Immature natural killer cell (primary cell): Measurements from ENCODE around the gene SYNPR. TPM values are rescaled to one million over a fixed set of nuclear protein-coding genes. Genes with fewer than 3 reads are reported as not detected.

Experiments used
- DNase-seq, 3 donors: peaks; one replicate each; pipeline ENCODE4 v3.0.0; 2022; ENCODE audit warnings: mixed read lengths in 1 of 3
- H3K27ac Mint-ChIP-seq, 6 donors: one replicate each; pipeline ENCODE4 v1.8.0; 2020; ENCODE audit warnings: mixed read lengths in 6 of 6, mild to moderate bottlenecking in 5 of 6, inconsistent platforms in 4 of 6, moderate library complexity in 3 of 6
- H3K27me3 Mint-ChIP-seq, 3 donors: one replicate each; pipeline ENCODE4 v1.8.0; 2020 to 2021; ENCODE audit warnings: low read depth in 3 of 3, mild to moderate bottlenecking in 3 of 3, mixed read lengths in 3 of 3, moderate library complexity in 3 of 3, inconsistent platforms in 1 of 3
- H3K36me3 Mint-ChIP-seq, 3 donors: one replicate each; pipeline ENCODE4 v1.8.0; 2020; ENCODE audit warnings: mixed read lengths in 3 of 3, inconsistent platforms in 2 of 3, mild to moderate bottlenecking in 2 of 3
- H3K4me1 Mint-ChIP-seq, 2 donors: one replicate each; pipeline ENCODE4 v1.8.0; 2020; ENCODE audit warnings: inconsistent platforms in 2 of 2, mild to moderate bottlenecking in 2 of 2, mixed read lengths in 2 of 2, moderate library complexity in 1 of 2
- H3K4me3 Mint-ChIP-seq, 5 donors: one replicate each; pipeline ENCODE4 v1.8.0; 2020; ENCODE audit warnings: mild to moderate bottlenecking in 5 of 5, mixed read lengths in 5 of 5, inconsistent platforms in 3 of 5, moderate library complexity in 3 of 5
- H3K9me3 Mint-ChIP-seq, 6 donors: one replicate each; pipeline ENCODE4 v1.8.0; 2020; ENCODE audit warnings: mild to moderate bottlenecking in 6 of 6, mixed read lengths in 6 of 6, inconsistent platforms in 4 of 6, moderate library complexity in 3 of 6
- polyA plus RNA-seq, 3 donors: library from polyadenylated mRNA; unstranded; fragments of 300-500 nt; fragmentation: Illumina TruSeq; gene quantifications; one replicate each; pipeline ENCODE4 v1.2.3, GENCODE V29; 2021

SYNPR gene
- polyA plus RNA-seq, 3 donors from 2014 or later: not detected

DNA sequence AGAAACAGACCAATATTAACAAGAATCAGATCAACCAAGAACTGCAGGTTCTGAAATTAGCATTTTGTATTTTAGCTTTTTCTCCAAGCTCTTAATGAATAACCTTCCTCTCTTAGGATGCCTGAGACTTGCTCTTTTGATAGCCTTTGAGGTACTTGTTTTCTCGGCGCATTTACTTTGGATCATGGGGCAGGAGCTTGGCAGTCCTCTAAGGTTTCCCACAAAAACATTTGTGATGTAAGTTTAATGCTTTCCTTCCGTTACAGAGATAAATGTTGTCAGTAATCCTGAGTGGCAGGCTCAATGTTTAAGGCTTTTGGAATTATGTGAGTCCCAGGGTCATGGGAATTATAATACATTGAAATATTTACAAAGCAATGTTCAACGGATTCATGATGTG is 236.6 kb downstream of the SYNPR start:
- no peak overlapping the region for H3K27ac Mint-ChIP-seq
- no peaks in the 10 kb centered on the region for H3K27me3 Mint-ChIP-seq
- no peaks in the 10 kb centered on the region for H3K4me1 Mint-ChIP-seq
- H3K4me3 Mint-ChIP-seq: no peak overlapping the region
- H3K36me3 Mint-ChIP-seq: no peaks in the 10 kb centered on the region
- DNase-seq: no peak
- peaks cover 0 to 2% (median 2%) of the 10 kb centered on the region in 6 donors for H3K9me3 Mint-ChIP-seq

DNA sequence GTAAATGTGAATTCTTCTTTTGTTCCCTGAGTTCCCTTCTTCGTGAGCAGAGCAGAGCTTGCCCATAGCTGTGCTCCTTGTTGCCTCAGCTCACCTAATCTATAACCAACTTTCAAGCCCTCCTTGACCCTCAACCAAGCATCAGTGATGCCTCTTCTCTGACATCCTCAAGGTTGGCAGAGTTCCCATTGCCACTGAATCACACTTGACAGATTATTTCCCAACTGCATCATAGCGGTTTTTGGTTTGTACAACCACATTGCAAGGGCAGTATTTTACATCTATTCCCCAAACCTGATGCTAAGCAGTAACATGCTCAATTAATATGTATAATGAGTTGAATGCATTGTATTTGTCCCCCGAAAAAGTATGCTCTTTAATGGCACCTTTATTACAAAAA is 241.3 kb downstream of the SYNPR start:
- no peak overlapping the region for H3K4me3 Mint-ChIP-seq
- H3K4me1 Mint-ChIP-seq: no peaks in the 10 kb centered on the region
- H3K27ac Mint-ChIP-seq: no peak overlapping the region
- no peak for DNase-seq
- peaks cover 0 to 4% (median 1%) of the 10 kb centered on the region in 6 donors for H3K9me3 Mint-ChIP-seq
- no peaks in the 10 kb centered on the region for H3K36me3 Mint-ChIP-seq
- H3K27me3 Mint-ChIP-seq: peaks cover 0 to 2% (median 2%) of the 10 kb centered on the region in 3 donors

DNA sequence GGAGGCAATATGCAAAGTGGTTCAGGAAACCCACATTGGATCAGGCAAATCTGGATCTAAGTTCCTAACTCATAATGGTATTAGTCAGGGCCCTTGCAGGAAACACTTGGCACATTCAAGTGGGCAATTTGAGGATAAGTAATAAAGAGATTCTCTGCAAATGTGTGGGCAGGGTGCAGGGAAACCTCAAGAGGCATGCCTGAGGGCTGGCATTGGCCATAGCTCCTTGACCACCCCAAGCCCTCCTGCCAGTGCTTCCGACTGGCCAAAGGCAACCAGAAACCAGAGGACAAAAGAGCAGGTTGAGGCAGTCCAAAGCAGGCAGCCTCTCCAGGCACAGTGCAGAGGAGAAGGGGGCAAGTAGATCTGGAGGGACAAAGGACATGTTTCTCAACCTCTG is 243.5 kb downstream of the SYNPR start:
- Mint-ChIP-seq H3K27ac (no peak overlapping the region), H3K36me3 (no peaks in the 10 kb centered on the region), H3K27me3 (peaks cover 0 to 2% (median 2%) of the 10 kb centered on the region in 3 donors), H3K4me1 (no peaks in the 10 kb centered on the region), H3K9me3 (peaks cover 0 to 7% (median 1%) of the 10 kb centered on the region in 6 donors), H3K4me3 (no peak overlapping the region)
- DNase-seq: no peak

DNA sequence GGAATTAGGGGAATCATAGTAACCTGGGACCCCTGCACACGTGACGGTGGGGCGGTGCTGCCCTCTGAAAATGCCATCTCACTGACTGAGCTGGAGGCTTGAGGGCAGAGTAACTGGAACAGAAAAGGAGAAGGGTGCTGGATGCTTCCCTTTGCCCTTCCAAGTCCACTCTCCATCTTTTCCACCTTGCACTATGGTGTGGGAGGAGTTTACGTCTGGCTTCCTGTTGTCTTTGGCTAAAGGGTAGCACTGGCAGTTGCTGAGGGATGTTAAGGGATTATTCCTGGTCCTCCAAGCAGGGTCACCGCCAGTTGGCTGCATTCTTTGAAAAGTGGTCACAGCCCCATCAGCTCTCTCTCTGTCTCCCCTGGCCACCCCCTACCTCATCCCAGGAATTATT is 245.0 kb downstream of the SYNPR start:
- Mint-ChIP-seq H3K4me1 (no peaks in the 10 kb centered on the region), H3K9me3 (peaks cover 0 to 4% (median 1%) of the 10 kb centered on the region in 6 donors)

GRCh38 chr3:63528325-63529000 is 250.4 kb downstream of the SYNPR start:
- Mint-ChIP-seq H3K27me3 (no peaks in the 10 kb centered on the region), H3K27ac (no peak overlapping the region), H3K9me3 (peaks cover 0 to 8% (median 0%) of the 10 kb centered on the region in 6 donors), H3K4me3 (no peak overlapping the region), H3K36me3 (no peaks in the 10 kb centered on the region), H3K4me1 (no peaks in the 10 kb centered on the region)
- no peak for DNase-seq

More for the DNA sequence above, 245.0 kb downstream of the SYNPR start:
- peaks cover 0 to 2% (median 2%) of the 10 kb centered on the region in 3 donors for H3K27me3 Mint-ChIP-seq
- no peak overlapping the region for H3K4me3 Mint-ChIP-seq
- DNase-seq: no peak
- no peak overlapping the region for H3K27ac Mint-ChIP-seq
- H3K36me3 Mint-ChIP-seq: no peaks in the 10 kb centered on the region

- DNase-seq: no peak
- H3K27ac Mint-ChIP-seq: no peak overlapping the region
- no peaks in the 10 kb centered on the region for H3K4me1 Mint-ChIP-seq
- H3K36me3 Mint-ChIP-seq: no peaks in the 10 kb centered on the region
- peaks cover 0 to 2% (median 0%) of the 10 kb centered on the region in 3 donors for H3K27me3 Mint-ChIP-seq
- H3K9me3 Mint-ChIP-seq: peaks cover 0 to 8% (median 0%) of the 10 kb centered on the region in 6 donors
- no peak overlapping the region for H3K4me3 Mint-ChIP-seq
These were observed 254.4 kb downstream of the SYNPR start for GRCh38 chr3:63532521-63532920.

GRCh38 chr3:63538919-63539318 is 260.8 kb downstream of the SYNPR start:
- Mint-ChIP-seq H3K27me3 (peaks cover 0 to 2% (median 0%) of the 10 kb centered on the region in 3 donors), H3K36me3 (no peaks in the 10 kb centered on the region), H3K4me1 (no peaks in the 10 kb centered on the region)

GRCh38 chr3:63555767-63556166 is 277.7 kb downstream of the SYNPR start:
- H3K36me3 Mint-ChIP-seq: no peaks in the 10 kb centered on the region
- no peak overlapping the region for H3K4me3 Mint-ChIP-seq
- H3K4me1 Mint-ChIP-seq: no peaks in the 10 kb centered on the region
- no peak for DNase-seq
- H3K9me3 Mint-ChIP-seq: peaks cover 0 to 10% (median 5%) of the 10 kb centered on the region in 6 donors
- H3K27ac Mint-ChIP-seq: no peak overlapping the region
- H3K27me3 Mint-ChIP-seq: peaks cover 0 to 3% (median 2%) of the 10 kb centered on the region in 3 donors

More at GRCh38 chr3:63538919-63539318, 260.8 kb downstream of the SYNPR start:
- Mint-ChIP-seq H3K27ac (no peak overlapping the region), H3K9me3 (peaks cover 0 to 1% (median 0%) of the 10 kb centered on the region in 6 donors), H3K4me3 (no peak overlapping the region)
- DNase-seq: no peak

GRCh38 chr3:63556401-63556800 is 278.3 kb downstream of the SYNPR start:
- Mint-ChIP-seq H3K27me3 (peaks cover 0 to 3% (median 2%) of the 10 kb centered on the region in 3 donors), H3K27ac (no peak overlapping the region), H3K4me3 (no peak overlapping the region), H3K4me1 (no peaks in the 10 kb centered on the region), H3K36me3 (no peaks in the 10 kb centered on the region), H3K9me3 (peaks cover 0 to 9% (median 5%) of the 10 kb centered on the region in 6 donors)
- DNase-seq: no peak

DNA sequence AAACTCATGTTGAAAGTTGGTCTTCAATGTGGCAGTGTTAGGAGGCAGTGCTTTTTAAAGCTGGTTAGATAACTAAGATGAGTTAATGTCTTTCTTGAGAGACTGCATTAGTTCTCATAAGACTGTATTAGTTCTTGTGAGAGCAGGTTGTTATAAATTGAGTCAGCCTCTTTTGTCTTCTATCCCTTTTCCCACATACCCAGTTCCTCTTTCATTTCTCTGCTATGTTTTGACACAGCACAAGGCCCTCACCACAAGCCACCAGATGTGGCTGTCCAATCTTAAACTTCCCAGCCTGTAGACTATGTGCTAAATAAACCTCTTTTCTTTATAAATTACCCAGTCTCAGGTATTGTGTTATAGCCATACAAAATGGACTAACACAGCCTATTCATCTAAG is 279.8 kb downstream of the SYNPR start:
- Mint-ChIP-seq H3K4me1 (no peaks in the 10 kb centered on the region), H3K4me3 (no peak overlapping the region), H3K27me3 (peaks cover 0 to 3% (median 2%) of the 10 kb centered on the region in 3 donors), H3K27ac (no peak overlapping the region), H3K9me3 (peaks cover 0 to 9% (median 5%) of the 10 kb centered on the region in 6 donors), H3K36me3 (no peaks in the 10 kb centered on the region)
- DNase-seq: no peak

- Mint-ChIP-seq H3K36me3 (no peaks in the 10 kb centered on the region), H3K4me3 (no peak overlapping the region), H3K9me3 (peaks cover 0 to 9% (median 0%) of the 10 kb centered on the region in 6 donors), H3K4me1 (no peaks in the 10 kb centered on the region), H3K27ac (no peak overlapping the region), H3K27me3 (peaks cover 0 to 2% (median 0%) of the 10 kb centered on the region in 3 donors)
- DNase-seq: no peak
These were observed 281.8 kb downstream of the SYNPR start for GRCh38 chr3:63559884-63560283.

GRCh38 chr3:63561879-63562278 is 283.8 kb downstream of the SYNPR start:
- Mint-ChIP-seq H3K9me3 (peaks cover 0 to 2% (median 0%) of the 10 kb centered on the region in 6 donors), H3K27me3 (peaks cover 0 to 2% (median 0%) of the 10 kb centered on the region in 3 donors), H3K27ac (no peak overlapping the region), H3K36me3 (no peaks in the 10 kb centered on the region), H3K4me1 (no peaks in the 10 kb centered on the region), H3K4me3 (no peak overlapping the region)
- no peak for DNase-seq

DNA sequence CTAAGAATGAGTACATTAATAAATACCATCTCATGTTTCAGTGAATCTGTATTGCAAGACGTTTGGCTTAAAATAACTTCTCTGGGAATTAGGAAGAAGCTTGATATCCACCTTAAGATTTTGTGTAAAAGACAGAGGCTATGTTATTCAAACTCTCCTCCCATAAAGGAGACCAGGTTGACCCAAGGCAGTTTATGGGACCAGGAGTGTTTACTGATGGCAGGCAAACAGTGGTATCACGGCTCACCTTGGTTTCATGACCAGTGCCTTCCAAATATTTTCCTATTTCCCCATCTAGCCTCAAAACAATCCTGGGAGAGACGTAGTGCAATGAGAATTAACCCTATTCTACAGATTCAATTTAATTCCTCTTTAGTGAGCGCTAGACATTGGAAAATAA is 284.2 kb downstream of the SYNPR start:
- Mint-ChIP-seq H3K36me3 (no peaks in the 10 kb centered on the region), H3K27ac (no peak overlapping the region), H3K27me3 (peaks cover 0 to 2% (median 0%) of the 10 kb centered on the region in 3 donors), H3K4me1 (no peaks in the 10 kb centered on the region), H3K9me3 (peaks cover 0 to 2% (median 0%) of the 10 kb centered on the region in 6 donors), H3K4me3 (no peak overlapping the region)
- DNase-seq: no peak

DNA sequence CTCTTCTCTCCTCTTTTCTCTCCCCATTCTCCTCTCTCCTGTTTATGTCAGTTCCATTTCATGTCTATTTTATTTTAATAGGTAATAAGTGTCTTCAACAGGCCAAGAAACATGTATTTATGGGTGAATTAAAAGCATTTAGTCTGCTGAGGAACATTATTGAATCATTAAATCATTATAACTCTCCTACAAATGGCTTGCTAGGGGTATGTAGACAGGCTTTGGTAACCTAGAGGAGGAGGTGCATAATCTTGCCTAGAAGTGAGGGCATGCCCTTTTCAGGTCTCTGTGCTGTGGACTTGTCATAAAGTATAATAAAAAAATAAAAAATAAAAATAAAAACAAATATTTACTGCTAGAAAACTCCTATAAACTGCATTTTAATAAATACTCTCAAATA is 285.5 kb downstream of the SYNPR start:
- H3K27ac Mint-ChIP-seq: no peak overlapping the region
- no peak for DNase-seq
- no peaks in the 10 kb centered on the region for H3K36me3 Mint-ChIP-seq
- no peaks in the 10 kb centered on the region for H3K4me1 Mint-ChIP-seq
- H3K27me3 Mint-ChIP-seq: peaks cover 0 to 2% (median 0%) of the 10 kb centered on the region in 3 donors
- H3K4me3 Mint-ChIP-seq: no peak overlapping the region
- peaks cover 0 to 2% (median 0%) of the 10 kb centered on the region in 6 donors for H3K9me3 Mint-ChIP-seq

GRCh38 chr3:63565220-63565619 is 287.1 kb downstream of the SYNPR start:
- peaks cover 0 to 2% (median 0%) of the 10 kb centered on the region in 3 donors for H3K27me3 Mint-ChIP-seq
- no peaks in the 10 kb centered on the region for H3K36me3 Mint-ChIP-seq
- H3K4me1 Mint-ChIP-seq: no peaks in the 10 kb centered on the region
- H3K27ac Mint-ChIP-seq: no peak overlapping the region
- H3K9me3 Mint-ChIP-seq: no peaks in the 10 kb centered on the region
- no peak overlapping the region for H3K4me3 Mint-ChIP-seq
- DNase-seq: no peak
